Dermis microvascular lymphatic vessel endothelial cell (primary cell): ENCODE results near the gene ZC3H4. TPM values are rescaled to one million over a fixed set of nuclear protein-coding genes. Genes with fewer than 3 reads are reported as not detected.

Source experiments
- DNase-seq, 2 donors: peaks; one replicate each; pipeline versions ENCODE4 v3.0.0 to v3.0.0-alpha.2; 2010; ENCODE audit warnings: low read depth in 2 of 2
- total RNA-seq: library from RNA; depleted of rRNA; stranded (reverse); fragments of >200 nt; gene quantifications from 2 replicates; pipeline ENCODE4 v1.2.1, GENCODE V29; 2014

Gene ZC3H4
- total RNA-seq, 1 donor from 2014 or later, result 8.6 TPM

- DNase-seq, result no peak
Observed at GRCh38 chr19:47022140-47022536, 91.4 kb downstream of the ZC3H4 start.

GRCh38 chr19:47021536-47022139, 91.9 kb downstream of the ZC3H4 start:
- DNase-seq, result no peak

GRCh38 chr19:47020992-47021496, 92.5 kb downstream of the ZC3H4 start:
- no peak for DNase-seq

- DNase-seq, result no peak
Observed at GRCh38 chr19:47020132-47020805, 93.3 kb downstream of the ZC3H4 start.

- no peak for DNase-seq
Observed at GRCh38 chr19:47019431-47020041, 94.0 kb downstream of the ZC3H4 start, which contains the start of gene NPAS1. Gene NPAS1 (plus strand): TSS chr19:47019837. CDS start chr19:47021048, 1,211 bp downstream.

GRCh38 chr19:47018923-47019322, 94.7 kb downstream of the ZC3H4 start:
- no peak for DNase-seq

Other genes with a start within 250 kb of the ZC3H4 start
- not detected in 2 replicates for gene NPAS1, start 93.9 kb downstream of the ZC3H4 start, total RNA-seq
- gene TMEM160, start 65.2 kb downstream of the ZC3H4 start, total RNA-seq, result 20.7 and 31.2 TPM in 2 replicates
- gene SAE1, start 17.1 kb upstream of the ZC3H4 start, total RNA-seq, result 139 and 164 TPM in 2 replicates
- gene BBC3, start 117.4 kb upstream of the ZC3H4 start, total RNA-seq, result 15.0 and 17.3 TPM in 2 replicates
- 2.3 and 4.4 TPM in 2 replicates for gene CCDC9, start 142.7 kb upstream of the ZC3H4 start, total RNA-seq
- gene INAFM1, start 161.1 kb upstream of the ZC3H4 start, total RNA-seq, result 0.51 and 0.89 TPM in 2 replicates
- gene C5AR1, start 196.1 kb upstream of the ZC3H4 start, total RNA-seq, result not detected in 2 replicates
- gene C5AR2, start 218.4 kb upstream of the ZC3H4 start, total RNA-seq, result 0.13 TPM in 2 replicates
- gene DHX34, start 235.5 kb upstream of the ZC3H4 start, total RNA-seq, result 5.0 and 6.3 TPM in 2 replicates